Measurements from ENCODE around the gene PPP1R13B. TPM values are rescaled to one million over a fixed set of nuclear protein-coding genes. Genes with fewer than 3 reads are reported as not detected.

PPP1R13B gene
- total RNA-seq, 1 donor from 2014 or later = 7.3 TPM

- Histone ChIP-seq H3K27me3 (ENCODE audit: control insufficient read depth, insufficient read depth, low read length) (no peaks in the 10 kb centered on the region), H3K36me3 (ENCODE audit: control insufficient read depth, insufficient read depth, low read length) (peaks cover 3% of the 10 kb centered on the region), H3K4me3 (ENCODE audit: low read depth, low read length) (no peak overlapping the region)
- TF ChIP-seq CTCF (IDR thresholded peaks at IDR 0.05; ENCODE audit: insufficient read depth, low read length, poor library complexity, severe bottlenecking) = no peak
- no peak for DNase-seq (ENCODE audit: low read depth)
Observed at GRCh38 chr14:103735439-103735814, 111.9 kb downstream of the PPP1R13B start.

GRCh38 chr14:103735022-103735421 is 112.4 kb downstream of the PPP1R13B start:
- no peak for DNase-seq (ENCODE audit: low read depth)
- H3K36me3 ChIP-seq (ENCODE audit: control insufficient read depth, insufficient read depth, low read length) = peaks cover 3% of the 10 kb centered on the region
- TF ChIP-seq CTCF (IDR thresholded peaks at IDR 0.05; ENCODE audit: insufficient read depth, low read length, poor library complexity, severe bottlenecking) = no peak
- no peaks in the 10 kb centered on the region for H3K27me3 ChIP-seq (ENCODE audit: control insufficient read depth, insufficient read depth, low read length)
- H3K4me3 ChIP-seq (ENCODE audit: low read depth, low read length) = no peak overlapping the region

GRCh38 chr14:103734081-103734888 is 113.1 kb downstream of the PPP1R13B start:
- Histone ChIP-seq H3K4me3 (ENCODE audit: low read depth, low read length) (no peak overlapping the region), H3K27me3 (ENCODE audit: control insufficient read depth, insufficient read depth, low read length) (no peaks in the 10 kb centered on the region), H3K36me3 (ENCODE audit: control insufficient read depth, insufficient read depth, low read length) (peaks cover 3% of the 10 kb centered on the region)
- DNase-seq (ENCODE audit: low read depth) = no peak
- TF ChIP-seq CTCF (IDR thresholded peaks at IDR 0.05; ENCODE audit: insufficient read depth, low read length, poor library complexity, severe bottlenecking) = no peak

GRCh38 chr14:103733651-103734050 is 113.7 kb downstream of the PPP1R13B start:
- DNase-seq (ENCODE audit: low read depth) = no peak
- TF ChIP-seq CTCF (IDR thresholded peaks at IDR 0.05; ENCODE audit: insufficient read depth, low read length, poor library complexity, severe bottlenecking) = no peak
- Histone ChIP-seq H3K27me3 (ENCODE audit: control insufficient read depth, insufficient read depth, low read length) (no peaks in the 10 kb centered on the region), H3K36me3 (ENCODE audit: control insufficient read depth, insufficient read depth, low read length) (peaks cover 3% of the 10 kb centered on the region), H3K4me3 (ENCODE audit: low read depth, low read length) (no peak overlapping the region)

- no peak for TF ChIP-seq CTCF (IDR thresholded peaks at IDR 0.05; ENCODE audit: insufficient read depth, low read length, poor library complexity, severe bottlenecking)
- Histone ChIP-seq H3K36me3 (ENCODE audit: control insufficient read depth, insufficient read depth, low read length) (peaks cover 3% of the 10 kb centered on the region), H3K27me3 (ENCODE audit: control insufficient read depth, insufficient read depth, low read length) (no peaks in the 10 kb centered on the region), H3K4me3 (ENCODE audit: low read depth, low read length) (no peak overlapping the region)
- no peak for DNase-seq (ENCODE audit: low read depth)
Observed at GRCh38 chr14:103732868-103733620, 114.3 kb downstream of the PPP1R13B start.

Data from kidney epithelial cell (primary cell).